Naive thymus-derived CD4-positive, alpha-beta T cell (primary cell): ENCODE measurements around the gene CEP152. TPM values are rescaled to one million over a fixed set of nuclear protein-coding genes. Genes with fewer than 3 reads are reported as not detected.

ENCODE experiments used
- ATAC-seq: fragments of 150-1000 bp; cut with Tn5 transposase; 2 replicates; pipeline ENCODE4 v1.10.0; 2021; ENCODE audit warnings: mild to moderate bottlenecking, moderate library complexity
- CTCF ChIA-PET: fragments of 350-600 bp; sonication (Branson Sonifier 250); formaldehyde crosslinking; loops from one replicate; lab custom pipeline; 2021; ENCODE audit warnings: antibody characterized with exemption; lab: Charles Lee
- POLR2A ChIA-PET: fragments of 350-600 bp; sonication (Branson Sonifier 250); formaldehyde crosslinking; loops from one replicate; lab custom pipeline; 2021; ENCODE audit warnings: antibody characterized with exemption, inconsistent platforms; lab: Charles Lee
- DNase-seq, 9 donors: peaks; one replicate each; pipeline versions ENCODE4 v3.0.0 to v3.0.0-alpha.2; 2020 to 2022; ENCODE audit warnings: mixed read lengths in 1 of 9
- H3K27ac ChIP-seq: one replicate; pipeline ENCODE4 v1.7.0; 2013; ENCODE audit warnings: mild to moderate bottlenecking, low read depth, low read length, moderate library complexity
- H3K27me3 ChIP-seq, 2 donors: one replicate each; pipeline ENCODE4 v1.7.0; 2013; ENCODE audit warnings: low read length in 2 of 2, mild to moderate bottlenecking in 2 of 2, moderate library complexity in 2 of 2; ENCODE audit not compliant: control insufficient read depth in 2 of 2, insufficient read depth in 2 of 2
- H3K36me3 ChIP-seq, 3 experiments: 1 replicate in 2 of 3; 2 replicates in 1 of 3; pipeline ENCODE4 v1.7.0; 2013; ENCODE audit warnings: low read length in 3 of 3, mild to moderate bottlenecking in 3 of 3, moderate library complexity in 1 of 3; ENCODE audit not compliant: insufficient read depth in 3 of 3, control insufficient read depth in 2 of 3
- H3K4me1 ChIP-seq, 2 donors: one replicate each; pipeline ENCODE4 v1.7.0; 2013; ENCODE audit warnings: low read length in 2 of 2, mild to moderate bottlenecking in 2 of 2, moderate library complexity in 1 of 2; ENCODE audit not compliant: control insufficient read depth in 2 of 2, insufficient read depth in 2 of 2
- H3K4me3 ChIP-seq: 2 replicates; pipeline ENCODE4 v1.7.0; 2013; ENCODE audit warnings: mild to moderate bottlenecking, low read length
- H3K9me3 ChIP-seq, 3 experiments: 1 replicate in 2 of 3; 2 replicates in 1 of 3; pipeline ENCODE4 v1.7.0; 2013; ENCODE audit warnings: low read length in 3 of 3; ENCODE audit not compliant: control insufficient read depth in 2 of 3
- H3K27ac Mint-ChIP-seq, 9 donors: one replicate each; pipeline ENCODE4 v1.8.0; 2020 to 2022; ENCODE audit warnings: mixed read lengths in 9 of 9, mild to moderate bottlenecking in 8 of 9, moderate library complexity in 5 of 9, inconsistent platforms in 2 of 9
- H3K27me3 Mint-ChIP-seq, 5 donors: one replicate each; pipeline ENCODE4 v1.8.0; 2021 to 2022; ENCODE audit warnings: mixed read lengths in 5 of 5, mild to moderate bottlenecking in 1 of 5
- H3K36me3 Mint-ChIP-seq, 5 donors: one replicate each; pipeline ENCODE4 v1.8.0; 2020 to 2022; ENCODE audit warnings: mixed read lengths in 5 of 5, mild to moderate bottlenecking in 3 of 5, inconsistent platforms in 1 of 5
- H3K4me1 Mint-ChIP-seq, 7 donors: one replicate each; pipeline ENCODE4 v1.8.0; 2020 to 2022; ENCODE audit warnings: mixed read lengths in 7 of 7, mild to moderate bottlenecking in 3 of 7, inconsistent platforms in 1 of 7
- H3K4me3 Mint-ChIP-seq, 10 donors: one replicate each; pipeline ENCODE4 v1.8.0; 2020 to 2022; ENCODE audit warnings: mild to moderate bottlenecking in 10 of 10, mixed read lengths in 10 of 10, moderate library complexity in 6 of 10, inconsistent platforms in 2 of 10
- H3K9me3 Mint-ChIP-seq, 11 donors: one replicate each; pipeline ENCODE4 v1.8.0; 2020 to 2022; ENCODE audit warnings: mixed read lengths in 11 of 11, mild to moderate bottlenecking in 4 of 11, inconsistent platforms in 1 of 11, moderate library complexity in 1 of 11
- intact Hi-C, 2 donors: fragments of 100-400 bp; cut with micrococcal nuclease; formaldehyde crosslinking; loops; one replicate each; pipeline ENCODE4 v1.15.1; 2023
- polyA plus RNA-seq, 2 donors: library from polyadenylated mRNA; unstranded; fragments of 300-500 nt; fragmentation: Illumina TruSeq; gene quantifications; one replicate each; pipeline ENCODE4 v1.2.3, GENCODE V29; 2021
- total RNA-seq, 6 experiments: library from RNA in 5 of 6; stranded (reverse) in 5 of 6; gene quantifications; 1 replicate in 5 of 6; 2 replicates in 1 of 6; pipeline ENCODE4 v1.2.3 and lab custom pipeline; 2021 to 2026

The CEP152 gene
- total and polyA plus RNA-seq, 7 experiments from 2014 or later = 3.5 to 26.3 (median 8.6) TPM

DNA sequence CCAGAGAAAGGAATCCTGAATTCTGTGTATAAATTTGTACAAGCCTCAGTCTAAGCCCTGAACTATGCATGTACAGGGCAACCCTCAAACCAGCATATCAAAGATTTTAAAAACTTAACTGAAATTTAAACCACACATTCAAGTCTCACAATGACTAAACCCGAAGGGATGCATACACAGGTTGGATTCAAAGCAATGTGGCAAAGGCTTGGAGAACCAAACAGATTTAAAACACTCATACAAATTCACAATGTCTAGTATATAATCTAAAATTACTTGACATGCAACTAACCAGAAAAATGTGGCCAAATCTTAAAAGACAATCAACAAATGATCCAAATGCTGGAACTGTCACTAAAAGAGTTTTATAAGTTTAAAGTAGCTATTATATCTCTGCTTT is 36.4 kb downstream of the CEP152 start:
- intact Hi-C loops = no loop called here

DNA sequence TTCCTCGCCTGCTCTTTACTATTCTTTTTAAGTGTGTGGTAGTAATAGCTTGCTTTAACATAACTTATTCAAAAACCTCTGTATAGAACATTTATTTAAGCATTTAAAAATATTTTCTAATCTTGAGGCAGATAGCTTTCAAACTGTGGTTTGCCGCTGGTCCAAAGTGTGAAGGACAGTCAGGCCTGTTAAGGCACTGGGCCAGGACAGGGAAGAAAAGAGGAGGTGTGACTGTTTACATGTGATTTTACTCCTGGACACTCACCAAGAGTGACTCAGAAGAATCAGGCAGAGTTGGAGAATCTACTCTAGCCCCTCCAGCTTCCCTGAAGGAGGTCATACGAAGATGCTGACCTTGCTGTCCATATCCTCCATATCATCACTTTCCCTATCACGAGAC is 44.7 kb downstream of the CEP152 start:
- no peaks in the 10 kb centered on the region for H3K27me3 ChIP-seq
- H3K36me3 Mint-ChIP-seq = peaks cover 21 to 63% (median 59%) of the 10 kb centered on the region in 5 donors
- no peak overlapping the region for H3K27ac ChIP-seq
- POLR2A ChIA-PET = no interaction called here
- no peaks in the 10 kb centered on the region for H3K4me1 ChIP-seq
- no peak overlapping the region for H3K4me3 Mint-ChIP-seq
- H3K4me3 ChIP-seq = no peak overlapping the region
- intact Hi-C loops = no loop called here
- no peaks in the 10 kb centered on the region for H3K9me3 Mint-ChIP-seq
- DNase-seq (no peak), ATAC-seq (no peak)
- peaks cover 0 to 22% (median 4%) of the 10 kb centered on the region in 3 experiments for H3K36me3 ChIP-seq
- CTCF ChIA-PET = no interaction called here
- no peaks in the 10 kb centered on the region for H3K9me3 ChIP-seq
- no peak overlapping the region for H3K27ac Mint-ChIP-seq
- no peaks in the 10 kb centered on the region for H3K27me3 Mint-ChIP-seq
- no peaks in the 10 kb centered on the region for H3K4me1 Mint-ChIP-seq

More for the DNA sequence above, 36.4 kb downstream of the CEP152 start:
- ChIA-PET CTCF (no interaction called here), POLR2A (no interaction called here)
- Histone ChIP-seq H3K9me3 (no peaks in the 10 kb centered on the region), H3K27me3 (no peaks in the 10 kb centered on the region), H3K4me3 (no peak overlapping the region), H3K4me1 (no peaks in the 10 kb centered on the region), H3K36me3 (peaks cover 0 to 2% (median 0%) of the 10 kb centered on the region in 3 experiments), H3K27ac (no peak overlapping the region)
- H3K4me3 Mint-ChIP-seq = no peak overlapping the region
- H3K4me1 Mint-ChIP-seq = peaks cover 0 to 4% (median 0%) of the 10 kb centered on the region in 7 donors
- DNase-seq (no peak), ATAC-seq (no peak)
- H3K9me3 Mint-ChIP-seq = peaks cover 0 to 22% (median 9%) of the 10 kb centered on the region in 11 donors
- peaks cover 16 to 56% (median 54%) of the 10 kb centered on the region in 5 donors for H3K36me3 Mint-ChIP-seq
- no peaks in the 10 kb centered on the region for H3K27me3 Mint-ChIP-seq
- no peak overlapping the region for H3K27ac Mint-ChIP-seq

DNA sequence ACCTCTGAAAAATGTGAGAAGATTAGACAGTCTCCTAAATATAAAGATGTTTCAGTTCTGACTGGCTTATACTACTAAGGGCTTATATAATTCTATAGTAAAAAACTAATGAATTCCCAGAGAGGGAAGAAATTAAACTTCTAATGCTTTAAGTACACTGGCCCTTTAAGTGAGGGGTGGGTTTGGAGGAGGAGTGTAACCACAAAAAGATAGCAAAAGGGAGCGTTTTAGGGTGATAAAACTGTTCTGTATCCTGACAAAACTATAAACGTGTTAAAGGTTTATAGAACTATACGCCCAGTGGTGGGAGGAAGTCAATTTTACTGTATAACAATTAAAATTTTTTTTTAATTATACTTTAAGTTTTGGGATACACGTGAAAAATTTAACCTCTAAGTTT is 45.8 kb downstream of the CEP152 start:
- POLR2A ChIA-PET = no interaction called here
- H3K9me3 ChIP-seq = no peaks in the 10 kb centered on the region
- no peak for ATAC-seq
- Mint-ChIP-seq H3K4me3 (no peak overlapping the region), H3K4me1 (no peaks in the 10 kb centered on the region), H3K36me3 (peaks cover 20 to 53% (median 49%) of the 10 kb centered on the region in 5 donors), H3K9me3 (no peaks in the 10 kb centered on the region), H3K27ac (no peak overlapping the region), H3K27me3 (no peaks in the 10 kb centered on the region)
- no peak overlapping the region for H3K27ac ChIP-seq
- H3K4me1 ChIP-seq = no peaks in the 10 kb centered on the region
- H3K36me3 ChIP-seq = peaks cover 0 to 22% (median 4%) of the 10 kb centered on the region in 3 experiments
- H3K4me3 ChIP-seq = no peak overlapping the region
- no peak for DNase-seq
- intact Hi-C loops = no loop called here
- H3K27me3 ChIP-seq = no peaks in the 10 kb centered on the region
- CTCF ChIA-PET = no interaction called here

DNA sequence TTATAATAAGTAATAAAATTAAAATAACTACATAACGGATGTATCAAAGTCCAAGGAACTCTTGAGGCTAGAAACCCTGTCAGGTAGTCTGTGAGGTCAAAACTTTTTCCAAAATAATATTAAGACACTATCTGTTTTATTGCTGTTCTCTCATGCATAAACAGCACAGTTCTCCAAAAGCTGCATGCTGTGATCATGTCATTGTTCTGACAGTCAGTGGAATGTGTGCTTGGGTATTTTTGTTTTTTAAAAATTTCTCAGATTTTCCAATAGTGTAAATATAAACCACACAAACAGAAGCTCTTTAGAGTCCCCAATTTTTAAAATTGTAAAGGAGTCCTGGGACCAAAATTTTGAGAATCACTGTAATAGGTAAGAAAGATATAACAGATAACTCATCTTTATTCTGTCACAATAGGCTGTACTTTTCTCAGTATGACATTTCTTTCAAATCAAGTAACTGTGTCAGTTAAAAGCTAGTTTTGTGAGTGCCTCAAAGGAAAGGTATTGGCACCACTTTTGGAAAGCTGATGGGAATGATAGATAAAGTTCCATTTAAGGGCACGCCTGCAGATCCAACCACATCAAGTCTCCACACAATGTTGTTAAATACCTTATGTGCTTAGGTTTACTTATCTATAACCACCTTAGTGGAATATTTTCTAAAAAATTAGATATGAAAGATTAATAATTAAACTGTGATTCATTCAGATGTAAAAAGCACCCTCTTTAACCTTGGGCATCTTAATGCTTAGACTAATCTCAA is 49.3 kb downstream of the CEP152 start:
- Histone ChIP-seq H3K4me3 (no peak overlapping the region), H3K36me3 (peaks cover 0 to 11% (median 0%) of the 10 kb centered on the region in 3 experiments), H3K9me3 (no peaks in the 10 kb centered on the region), H3K27me3 (no peaks in the 10 kb centered on the region), H3K4me1 (no peaks in the 10 kb centered on the region), H3K27ac (no peak overlapping the region)
- Mint-ChIP-seq H3K4me1 (no peaks in the 10 kb centered on the region), H3K4me3 (no peak overlapping the region), H3K27me3 (no peaks in the 10 kb centered on the region), H3K27ac (no peak overlapping the region), H3K9me3 (no peaks in the 10 kb centered on the region), H3K36me3 (peaks cover 12 to 43% (median 30%) of the 10 kb centered on the region in 5 donors)
- DNase-seq (no peak), ATAC-seq (no peak)
- intact Hi-C loops = no loop called here
- ChIA-PET CTCF (no interaction called here), POLR2A (no interaction called here)

DNA sequence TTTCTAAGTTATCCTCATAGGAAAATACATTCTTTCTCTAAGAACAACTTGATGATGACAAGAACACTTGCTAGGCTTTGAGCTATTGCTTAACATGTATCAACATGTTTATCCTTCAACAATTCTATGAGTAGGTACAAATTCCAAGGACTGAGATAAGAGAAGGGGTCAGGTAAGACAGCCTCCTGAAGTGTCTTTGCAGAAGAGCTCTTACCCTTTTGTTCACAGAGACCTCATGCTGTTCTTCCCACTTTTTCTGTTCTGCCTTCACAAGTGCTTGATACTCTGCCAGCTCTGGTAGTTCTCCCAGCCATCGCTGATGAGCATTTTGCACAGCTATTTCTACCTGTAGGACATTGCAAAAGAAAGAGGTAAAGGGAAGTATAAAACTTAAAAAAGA is 50.9 kb downstream of the CEP152 start:
- intact Hi-C loops = no loop called here
- Histone ChIP-seq H3K4me3 (no peak overlapping the region), H3K27me3 (no peaks in the 10 kb centered on the region), H3K27ac (no peak overlapping the region), H3K4me1 (no peaks in the 10 kb centered on the region), H3K9me3 (no peaks in the 10 kb centered on the region), H3K36me3 (peaks cover 0 to 8% (median 0%) of the 10 kb centered on the region in 3 experiments)
- DNase-seq = no peak
- CTCF ChIA-PET = no interaction called here
- no peak overlapping the region for H3K27ac Mint-ChIP-seq
- POLR2A ChIA-PET = no interaction called here
- no peaks in the 10 kb centered on the region for H3K4me1 Mint-ChIP-seq
- H3K9me3 Mint-ChIP-seq = no peaks in the 10 kb centered on the region
- H3K36me3 Mint-ChIP-seq = peaks cover 18 to 40% (median 29%) of the 10 kb centered on the region in 5 donors
- H3K27me3 Mint-ChIP-seq = no peaks in the 10 kb centered on the region
- ATAC-seq = no peak
- H3K4me3 Mint-ChIP-seq = no peak overlapping the region

DNA sequence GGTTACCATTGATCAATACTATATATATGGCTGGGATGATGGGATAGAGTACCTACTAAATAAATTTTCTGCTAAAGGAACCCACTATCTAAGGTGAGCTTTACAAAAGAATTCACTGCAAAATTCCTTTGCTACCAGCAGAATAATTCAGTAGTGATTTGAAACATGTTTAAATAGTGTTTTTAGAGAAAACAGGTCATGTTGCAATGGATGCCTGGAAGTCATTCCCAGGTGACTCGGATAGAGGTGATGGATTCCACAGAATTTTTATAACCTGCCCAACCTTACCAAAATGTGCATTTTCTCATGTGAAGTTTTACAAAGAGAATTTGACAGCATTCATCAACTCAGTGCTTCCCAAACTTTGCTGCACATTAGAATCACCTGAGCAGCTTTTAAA is 53.2 kb downstream of the CEP152 start:
- CTCF ChIA-PET = no interaction called here
- no peaks in the 10 kb centered on the region for H3K4me1 ChIP-seq
- H3K9me3 ChIP-seq = no peaks in the 10 kb centered on the region
- no peak overlapping the region for H3K4me3 Mint-ChIP-seq
- H3K4me1 Mint-ChIP-seq = no peaks in the 10 kb centered on the region
- no peaks in the 10 kb centered on the region for H3K27me3 Mint-ChIP-seq
- no peak for DNase-seq
- intact Hi-C loops = no loop called here
- peaks cover 14 to 39% (median 28%) of the 10 kb centered on the region in 5 donors for H3K36me3 Mint-ChIP-seq
- no peaks in the 10 kb centered on the region for H3K9me3 Mint-ChIP-seq
- H3K36me3 ChIP-seq = peaks cover 0 to 8% (median 0%) of the 10 kb centered on the region in 3 experiments
- H3K4me3 ChIP-seq = no peak overlapping the region
- H3K27ac ChIP-seq = no peak overlapping the region
- POLR2A ChIA-PET = no interaction called here
- ATAC-seq = no peak
- H3K27me3 ChIP-seq = no peaks in the 10 kb centered on the region
- no peak overlapping the region for H3K27ac Mint-ChIP-seq

DNA sequence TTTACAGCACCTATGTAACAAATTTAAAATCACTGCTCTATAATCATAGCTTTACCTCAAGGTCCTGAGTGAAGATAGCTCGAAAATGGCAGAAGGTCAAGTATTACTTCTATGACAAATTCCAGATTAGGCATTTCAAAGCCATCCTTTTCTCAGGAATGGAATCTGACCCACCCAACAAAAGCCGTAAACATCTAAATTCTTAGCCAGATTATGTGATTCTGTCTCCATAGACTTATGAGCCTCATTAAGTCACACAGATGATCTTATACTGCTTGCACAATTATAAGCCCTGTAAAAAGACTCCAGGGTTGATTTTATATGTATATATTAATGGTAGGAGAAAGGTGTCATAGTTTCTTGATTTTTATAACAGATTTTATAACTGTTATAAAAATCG is 56.9 kb downstream of the CEP152 start:
- POLR2A ChIA-PET = no interaction called here
- no peak overlapping the region for H3K27ac Mint-ChIP-seq
- H3K9me3 Mint-ChIP-seq = no peaks in the 10 kb centered on the region
- CTCF ChIA-PET = no interaction called here
- peaks cover 0 to 4% (median 0%) of the 10 kb centered on the region in 3 experiments for H3K36me3 ChIP-seq
- H3K9me3 ChIP-seq = no peaks in the 10 kb centered on the region
- no peak overlapping the region for H3K4me3 ChIP-seq
- H3K27me3 ChIP-seq = no peaks in the 10 kb centered on the region
- H3K27ac ChIP-seq = no peak overlapping the region
- H3K4me1 ChIP-seq = no peaks in the 10 kb centered on the region
- H3K27me3 Mint-ChIP-seq = no peaks in the 10 kb centered on the region
- intact Hi-C loops = no loop called here
- no peak overlapping the region for H3K4me3 Mint-ChIP-seq
- peaks cover 10 to 48% (median 40%) of the 10 kb centered on the region in 5 donors for H3K36me3 Mint-ChIP-seq
- ATAC-seq (no peak), DNase-seq (no peak)
- H3K4me1 Mint-ChIP-seq = no peaks in the 10 kb centered on the region
